ENCODE results near the gene ANKRD44.

- TF ChIP-seq CTCF (IDR thresholded peaks at IDR 0.05) (peak in 1 of 4 experiments; percentile 12), POLR2A (IDR thresholded peaks at IDR 0.05) (no peak), POLR2AphosphoS5 (IDR thresholded peaks at IDR 0.05) (peak; percentile 5), EP300 (IDR thresholded peaks at IDR 0.05) (no peak)
Measured at GRCh38 chr2:197170208-197170607, 140.4 kb downstream of the ANKRD44 start.

Measured in gastroesophageal sphincter (tissue), 3 donors.